GM21619 (cell line): ENCODE results near the gene STAC3.

Experiments
- ATAC-seq: cut with Tn5 transposase; IDR thresholded peaks from one replicate; pipeline ENCODE4 v1.9.1; 2021; ENCODE audit not compliant: unreplicated experiment

STAC3 gene

GRCh38 chr12:57224278-57224972 lies 26.6 kb downstream of the STAC3 start:
- no peak for ATAC-seq

GRCh38 chr12:57223191-57224165 lies 27.5 kb downstream of the STAC3 start:
- ATAC-seq: no peak

GRCh38 chr12:57222286-57223190 lies 28.4 kb downstream of the STAC3 start:
- ATAC-seq: no peak

- no peak for ATAC-seq
Measured at GRCh38 chr12:57221169-57221917, 29.6 kb downstream of the STAC3 start.

- ATAC-seq: no peak
Measured at GRCh38 chr12:57220770-57221168, 30.2 kb downstream of the STAC3 start.

GRCh38 chr12:57219993-57220754 lies 30.8 kb downstream of the STAC3 start:
- ATAC-seq: no peak

- ATAC-seq: no peak
Measured at GRCh38 chr12:57219205-57219992, 31.6 kb downstream of the STAC3 start.

GRCh38 chr12:57218030-57218853 lies 32.7 kb downstream of the STAC3 start:
- ATAC-seq: no peak

- no peak for ATAC-seq
Measured at GRCh38 chr12:57216921-57217879, 33.8 kb downstream of the STAC3 start.

GRCh38 chr12:57216014-57216911 lies 34.7 kb downstream of the STAC3 start, which contains the start of gene NXPH4:
Gene NXPH4 (plus strand): TSS chr12:57216794. CDS start chr12:57216970, 176 bp downstream.
- no peak for ATAC-seq

GRCh38 chr12:57215668-57216013 lies 35.3 kb downstream of the STAC3 start:
- no peak for ATAC-seq

- ATAC-seq: no peak
Measured at GRCh38 chr12:57215065-57215464, 35.9 kb downstream of the STAC3 start.

- peak; percentile 30 for ATAC-seq
Measured at GRCh38 chr12:57214398-57214781, 36.6 kb downstream of the STAC3 start.

- no peak for ATAC-seq
Measured at GRCh38 chr12:57213763-57214397, 37.1 kb downstream of the STAC3 start.

GRCh38 chr12:57213058-57213715 lies 37.8 kb downstream of the STAC3 start:
- no peak for ATAC-seq
